Astrocyte (in vitro differentiated cells and primary cell): ENCODE results near the gene ANGPTL4. TPM values are rescaled to one million over a fixed set of nuclear protein-coding genes. Genes with fewer than 3 reads are reported as not detected.

Experiments used
- DNase-seq: peaks from one replicate; pipeline ENCODE4 v3.0.0-alpha.2; 2010; ENCODE audit warnings: low read depth
- FAIRE-seq: peaks from 2 replicates; lab custom pipeline; 2011; peaks lifted over from hg19 to GRCh38; lab: Jason Lieb, UNC
- H2AFZ ChIP-seq: 2 replicates; pipeline ENCODE4 v1.6.0; 2012; ENCODE audit warnings: low read depth, low read length, inconsistent platforms
- H3K27ac ChIP-seq: 2 replicates; pipeline ENCODE4 v1.5.1; 2011; ENCODE audit warnings: low read depth, low read length, inconsistent platforms
- H3K27me3 ChIP-seq: 2 replicates; pipeline ENCODE4 v1.6.0; 2011; ENCODE audit warnings: low read length, inconsistent platforms; ENCODE audit not compliant: insufficient read depth
- H3K36me3 ChIP-seq: 2 replicates; pipeline ENCODE4 v1.5.1; 2011; ENCODE audit warnings: low read length, inconsistent platforms; ENCODE audit not compliant: insufficient read depth
- H3K4me1 ChIP-seq: 2 replicates; pipeline ENCODE4 v1.5.1; 2011; ENCODE audit warnings: low read length, inconsistent platforms; ENCODE audit not compliant: insufficient read depth
- H3K4me2 ChIP-seq: 2 replicates; pipeline ENCODE4 v1.6.0; 2012; ENCODE audit warnings: low read length, inconsistent platforms
- H3K4me3 ChIP-seq: 2 replicates; pipeline ENCODE4 v1.5.1; 2011; ENCODE audit warnings: low read depth, mild to moderate bottlenecking, low read length, inconsistent platforms; ENCODE audit not compliant: insufficient read depth
- H3K79me2 ChIP-seq: 2 replicates; pipeline ENCODE4 v1.6.0; 2012; ENCODE audit warnings: mild to moderate bottlenecking, low read length, inconsistent platforms; ENCODE audit not compliant: insufficient read depth
- H3K9ac ChIP-seq: 2 replicates; pipeline ENCODE4 v1.6.0; 2012; ENCODE audit warnings: mild to moderate bottlenecking, low read length, inconsistent platforms
- H3K9me3 ChIP-seq: 2 replicates; pipeline ENCODE4 v1.5.1; 2012; ENCODE audit warnings: low read depth, mild to moderate bottlenecking, low read length, inconsistent platforms; ENCODE audit not compliant: insufficient read depth
- H4K20me1 ChIP-seq: 2 replicates; pipeline ENCODE4 v1.6.0; 2012; ENCODE audit warnings: low read length, inconsistent platforms; ENCODE audit not compliant: insufficient read depth
- H3K27ac Mint-ChIP-seq: one replicate; pipeline ENCODE4 v1.8.0; 2021; ENCODE audit warnings: mild to moderate bottlenecking, mixed read lengths; ENCODE audit not compliant: unreplicated experiment
- H3K27me3 Mint-ChIP-seq: one replicate; pipeline ENCODE4 v1.8.0; 2021; ENCODE audit warnings: low read depth, mixed read lengths; ENCODE audit not compliant: unreplicated experiment
- H3K36me3 Mint-ChIP-seq: one replicate; pipeline ENCODE4 v1.8.0; 2021; ENCODE audit warnings: low read depth, mixed read lengths; ENCODE audit not compliant: unreplicated experiment
- H3K4me1 Mint-ChIP-seq: one replicate; pipeline ENCODE4 v1.8.0; 2021; ENCODE audit warnings: low read depth, mixed read lengths; ENCODE audit not compliant: unreplicated experiment
- H3K4me3 Mint-ChIP-seq: one replicate; pipeline ENCODE4 v1.8.0; 2021; ENCODE audit warnings: mild to moderate bottlenecking, moderate library complexity, mixed read lengths; ENCODE audit not compliant: unreplicated experiment
- H3K9me3 Mint-ChIP-seq: one replicate; pipeline ENCODE4 v1.8.0; 2021; ENCODE audit warnings: mild to moderate bottlenecking, mixed read lengths; ENCODE audit not compliant: unreplicated experiment
- EZH2 ChIP-seq: IDR thresholded peaks from 2 replicates; pipeline ENCODE4 v1.6.1; 2012; ENCODE audit warnings: mild to moderate bottlenecking, low read length, inconsistent platforms; ENCODE audit not compliant: insufficient read depth
- total RNA-seq: library from RNA; stranded (reverse); gene quantifications from 2 replicates; pipeline ENCODE4 v1.2.1, GENCODE V29; 2021
- TF ChIP-seq, protein P1 (sequence below): IDR thresholded peaks from 2 replicates; pipeline ENCODE4 v1.5.1; 2011; ENCODE audit warnings: low read depth, mild to moderate bottlenecking, inconsistent platforms, low read length, moderate library complexity; ENCODE audit not compliant: insufficient read depth

The ANGPTL4 gene
- total RNA-seq, 1 donor from 2014 or later = 115 TPM

DNA sequence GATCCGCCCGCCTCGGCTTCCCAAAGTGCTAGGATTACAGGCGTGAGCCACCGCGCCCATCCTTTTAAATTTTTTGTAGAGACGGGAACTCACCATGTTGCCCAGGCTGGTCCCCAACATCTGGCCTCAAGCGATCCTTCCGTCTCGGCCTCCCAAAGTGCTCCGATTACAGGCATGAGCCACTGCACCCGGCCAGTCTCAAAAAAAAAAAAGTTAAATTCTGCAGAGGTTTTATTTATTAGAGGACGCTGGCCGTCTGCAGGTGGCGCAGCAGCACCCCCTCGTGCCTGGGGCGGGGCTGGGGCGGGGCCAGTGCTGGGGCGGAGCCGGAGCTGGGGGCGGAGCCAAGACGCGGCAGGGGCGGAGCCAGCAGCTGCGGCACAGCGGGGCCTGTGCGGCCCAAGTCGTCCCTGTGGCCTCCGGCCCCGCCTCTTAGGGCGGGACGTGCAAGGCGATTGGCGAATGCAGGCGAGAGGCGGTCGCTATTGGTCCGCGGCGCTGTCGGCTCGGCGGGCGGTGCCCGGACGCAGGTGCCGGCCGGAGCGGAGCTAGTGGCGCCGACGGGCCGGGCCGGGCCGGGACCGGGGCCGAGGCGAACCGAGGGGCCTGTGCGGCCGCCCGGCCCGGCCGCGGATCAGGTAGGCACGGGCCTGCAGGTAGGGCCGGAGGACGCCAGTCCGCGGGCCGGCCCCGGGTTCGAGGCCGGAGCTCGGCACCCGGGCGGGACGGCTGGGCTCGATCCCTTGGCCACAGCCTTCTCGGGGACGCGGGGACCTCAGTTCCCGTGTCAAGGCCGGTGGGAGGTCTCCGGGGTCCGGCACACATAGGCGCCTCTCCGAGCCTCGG, 49.1 kb downstream of the ANGPTL4 start, which contains the start of gene MARCHF2:
Gene MARCHF2, plus strand, starts transcription at position 523 of the 846 bp plus-strand sequence. CDS start 8,536 bp downstream, outside the sequence.
- Mint-ChIP-seq H3K27me3 (no peaks in the 10 kb centered on the region), H3K4me3 (peak within 1 kb of the TSS; percentile 80), H3K9me3 (no peaks in the 10 kb centered on the region), H3K27ac (no peak within 1 kb of the TSS), H3K36me3 (peaks cover 2% of the 10 kb centered on the region), H3K4me1 (peaks cover 4% of the 10 kb centered on the region)
- no peaks in the 10 kb centered on the region for H3K27me3 ChIP-seq
- TF ChIP-seq EZH2 = no peak
- TF ChIP-seq, protein P1, sequence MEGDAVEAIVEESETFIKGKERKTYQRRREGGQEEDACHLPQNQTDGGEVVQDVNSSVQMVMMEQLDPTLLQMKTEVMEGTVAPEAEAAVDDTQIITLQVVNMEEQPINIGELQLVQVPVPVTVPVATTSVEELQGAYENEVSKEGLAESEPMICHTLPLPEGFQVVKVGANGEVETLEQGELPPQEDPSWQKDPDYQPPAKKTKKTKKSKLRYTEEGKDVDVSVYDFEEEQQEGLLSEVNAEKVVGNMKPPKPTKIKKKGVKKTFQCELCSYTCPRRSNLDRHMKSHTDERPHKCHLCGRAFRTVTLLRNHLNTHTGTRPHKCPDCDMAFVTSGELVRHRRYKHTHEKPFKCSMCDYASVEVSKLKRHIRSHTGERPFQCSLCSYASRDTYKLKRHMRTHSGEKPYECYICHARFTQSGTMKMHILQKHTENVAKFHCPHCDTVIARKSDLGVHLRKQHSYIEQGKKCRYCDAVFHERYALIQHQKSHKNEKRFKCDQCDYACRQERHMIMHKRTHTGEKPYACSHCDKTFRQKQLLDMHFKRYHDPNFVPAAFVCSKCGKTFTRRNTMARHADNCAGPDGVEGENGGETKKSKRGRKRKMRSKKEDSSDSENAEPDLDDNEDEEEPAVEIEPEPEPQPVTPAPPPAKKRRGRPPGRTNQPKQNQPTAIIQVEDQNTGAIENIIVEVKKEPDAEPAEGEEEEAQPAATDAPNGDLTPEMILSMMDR = peak; percentile 29
- peak within 1 kb of the TSS; percentile 74 for H2AFZ ChIP-seq
- H3K36me3 ChIP-seq = no peaks in the 10 kb centered on the region
- H3K4me2 ChIP-seq = peak within 1 kb of the TSS; percentile 89
- no peaks in the 10 kb centered on the region for H3K79me2 ChIP-seq
- peak within 1 kb of the TSS; percentile 77 for H3K9ac ChIP-seq
- DNase-seq (peak; percentile 82), FAIRE-seq (no peak)
- H4K20me1 ChIP-seq = no peaks in the 10 kb centered on the region
- H3K4me1 ChIP-seq = peaks cover 6% of the 10 kb centered on the region
- no peaks in the 10 kb centered on the region for H3K9me3 ChIP-seq
- no peak within 1 kb of the TSS for H3K27ac ChIP-seq
- peak within 1 kb of the TSS; percentile 71 for H3K4me3 ChIP-seq

GRCh38 chr19:8413629-8413995, 49.7 kb downstream of the ANGPTL4 start:
- H3K4me1 ChIP-seq = peaks cover 6% of the 10 kb centered on the region
- no peaks in the 10 kb centered on the region for H3K9me3 ChIP-seq
- no peaks in the 10 kb centered on the region for H3K27me3 ChIP-seq
- peaks cover 2% of the 10 kb centered on the region for H3K36me3 Mint-ChIP-seq
- H3K4me3 Mint-ChIP-seq = peak overlapping the region; percentile 80
- H3K4me1 Mint-ChIP-seq = peaks cover 7% of the 10 kb centered on the region
- DNase-seq = no peak
- no peak for TF ChIP-seq EZH2
- TF ChIP-seq, protein P1 = no peak
- H3K4me2 ChIP-seq = peak overlapping the region; percentile 89
- H3K4me3 ChIP-seq = peak overlapping the region; percentile 71
- H3K79me2 ChIP-seq = no peaks in the 10 kb centered on the region
- FAIRE-seq = no peak
- H3K9ac ChIP-seq = peak overlapping the region; percentile 77
- no peak overlapping the region for H3K27ac Mint-ChIP-seq
- H3K36me3 ChIP-seq = no peaks in the 10 kb centered on the region
- H4K20me1 ChIP-seq = no peaks in the 10 kb centered on the region
- H2AFZ ChIP-seq = peak overlapping the region; percentile 74
- H3K9me3 Mint-ChIP-seq = no peaks in the 10 kb centered on the region
- H3K27me3 Mint-ChIP-seq = no peaks in the 10 kb centered on the region
- H3K27ac ChIP-seq = no peak overlapping the region

- Histone ChIP-seq H3K27me3 (no peaks in the 10 kb centered on the region), H2AFZ (no peak overlapping the region), H4K20me1 (no peaks in the 10 kb centered on the region), H3K79me2 (no peaks in the 10 kb centered on the region), H3K36me3 (no peaks in the 10 kb centered on the region), H3K4me2 (no peak overlapping the region), H3K27ac (no peak overlapping the region), H3K4me3 (no peak overlapping the region), H3K9ac (no peak overlapping the region), H3K9me3 (no peaks in the 10 kb centered on the region), H3K4me1 (peaks cover 6% of the 10 kb centered on the region)
- FAIRE-seq = no peak
- H3K4me1 Mint-ChIP-seq = peaks cover 7% of the 10 kb centered on the region
- no peaks in the 10 kb centered on the region for H3K9me3 Mint-ChIP-seq
- H3K27ac Mint-ChIP-seq = no peak overlapping the region
- H3K4me3 Mint-ChIP-seq = no peak overlapping the region
- no peak for TF ChIP-seq EZH2
- TF ChIP-seq, protein P1 = no peak
- DNase-seq = no peak
- no peaks in the 10 kb centered on the region for H3K27me3 Mint-ChIP-seq
- peaks cover 2% of the 10 kb centered on the region for H3K36me3 Mint-ChIP-seq
Measured at GRCh38 chr19:8416796-8417195, 52.8 kb downstream of the ANGPTL4 start.
